A673 (cell line): ENCODE measurements around the gene CD79A. TPM values are rescaled to one million over a fixed set of nuclear protein-coding genes. Genes with fewer than 3 reads are reported as not detected.

ENCODE experiments used
- BruUV-seq: library from RNA; stranded (reverse); fragments of 400-500 nt; replicated peaks from 2 replicates; lab custom pipeline; 2021; lab: Mats Ljungman, UMichigan
- CTCF ChIA-PET: fragments of 300-600 bp; sonication (Branson Sonifier 250); formaldehyde crosslinking; loops from one replicate; lab custom pipeline; 2022; ENCODE audit warnings: antibody characterized with exemption; lab: Charles Lee
- POLR2A ChIA-PET: fragments of 300-600 bp; sonication (Branson Sonifier 250); formaldehyde crosslinking; loops from one replicate; lab custom pipeline; 2022; ENCODE audit warnings: antibody characterized with exemption; ENCODE audit not compliant: low non-redundant PET; lab: Charles Lee
- DNase-seq: peaks from one replicate; pipeline ENCODE4 v3.0.0-alpha.2; 2015; ENCODE audit warnings: low spot score
- H3K27ac ChIP-seq: fragments of 200-600 bp; sonication (generic); 2 replicates; pipeline ENCODE4 v1.5.1; 2016; ENCODE audit warnings: mixed run types, low read depth, mild to moderate bottlenecking, mixed read lengths, antibody characterized with exemption, low read length; ENCODE audit not compliant: poor library complexity, severe bottlenecking
- H3K27me3 ChIP-seq: fragments of 200-600 bp; sonication (generic); replicated peaks from 2 replicates; pipeline ENCODE4 v1.6.1; 2017; ENCODE audit warnings: mixed run types, low read depth, mild to moderate bottlenecking, mixed read lengths, antibody characterized with exemption, low read length; ENCODE audit not compliant: insufficient read depth, poor library complexity
- H3K36me3 ChIP-seq: fragments of 200-600 bp; sonication (generic); 2 replicates; pipeline ENCODE4 v1.6.1; 2016; ENCODE audit warnings: mixed run types, mild to moderate bottlenecking, mixed read lengths, antibody characterized with exemption, low read length; ENCODE audit not compliant: insufficient read depth, poor library complexity, severe bottlenecking
- H3K4me1 ChIP-seq: fragments of 200-600 bp; sonication (generic); 2 replicates; pipeline ENCODE4 v1.6.1; 2017; ENCODE audit warnings: mixed run types, mild to moderate bottlenecking, mixed read lengths, antibody characterized with exemption, low read length; ENCODE audit not compliant: insufficient read depth, poor library complexity, severe bottlenecking
- H3K4me3 ChIP-seq: fragments of 200-600 bp; sonication (generic); 2 replicates; pipeline ENCODE4 v1.5.1; 2016; ENCODE audit warnings: low read depth, mixed run types, mild to moderate bottlenecking, mixed read lengths, low read length; ENCODE audit not compliant: poor library complexity, severe bottlenecking
- H3K9me3 ChIP-seq: fragments of 200-600 bp; sonication (generic); 2 replicates; pipeline ENCODE4 v1.6.1; 2016; ENCODE audit warnings: mixed run types, low read depth, mild to moderate bottlenecking, mixed read lengths, antibody characterized with exemption, low read length; ENCODE audit not compliant: poor library complexity, severe bottlenecking
- CTCF ChIP-seq: fragments of 300-800, 200-600 bp; sonication (generic); conservative IDR thresholded peaks from 2 replicates; pipeline ENCODE4 v1.5.1; 2017; ENCODE audit warnings: low read depth, mild to moderate bottlenecking, antibody characterized with exemption, low read length, moderate library complexity, mixed read lengths
- EZH2 ChIP-seq: fragments of 200-600 bp; sonication (generic); IDR thresholded peaks from 2 replicates; pipeline ENCODE4 v1.6.1; 2017; ENCODE audit warnings: borderline replicate concordance, low read depth, mild to moderate bottlenecking, mixed read lengths, antibody characterized with exemption, low read length; ENCODE audit not compliant: poor library complexity, severe bottlenecking
- intact Hi-C: fragments of 100-400 bp; cut with micrococcal nuclease; formaldehyde crosslinking; loops from one replicate; pipeline ENCODE4 v1.10.0; 2022; ENCODE audit not compliant: unreplicated experiment
- total RNA-seq: library from RNA; stranded (reverse); gene quantifications from 2 replicates; pipeline ENCODE4 v1.2.3, GENCODE V29; 2021

CD79A gene
- total RNA-seq, 1 experiment from 2014 or later = 17.8 TPM

GRCh38 chr19:41915021-41915775, 38.1 kb downstream of the CD79A start:
- Histone ChIP-seq H3K27ac (no peak overlapping the region), H3K36me3 (no peaks in the 10 kb centered on the region), H3K27me3 (peaks cover 46% of the 10 kb centered on the region), H3K9me3 (no peaks in the 10 kb centered on the region), H3K4me3 (peak overlapping the region; percentile 17), H3K4me1 (no peaks in the 10 kb centered on the region)
- no peak for DNase-seq
- CTCF ChIA-PET = no interaction called here
- BruUV-seq = no TSS peak
- POLR2A ChIA-PET = no interaction called here
- intact Hi-C loops = no loop called here
- TF ChIP-seq EZH2 (peak; percentile 65), CTCF (no peak)

GRCh38 chr19:41915776-41916414, 38.8 kb downstream of the CD79A start:
- ChIA-PET CTCF (no interaction called here), POLR2A (no interaction called here)
- BruUV-seq = no TSS peak
- Histone ChIP-seq H3K9me3 (no peaks in the 10 kb centered on the region), H3K36me3 (no peaks in the 10 kb centered on the region), H3K4me3 (no peak overlapping the region), H3K27me3 (peaks cover 46% of the 10 kb centered on the region), H3K27ac (no peak overlapping the region), H3K4me1 (no peaks in the 10 kb centered on the region)
- TF ChIP-seq EZH2 = peak; percentile 2
- TF ChIP-seq CTCF = no peak
- DNase-seq = no peak
- intact Hi-C loops = no loop called here

GRCh38 chr19:41917676-41918075, 40.6 kb downstream of the CD79A start:
- ChIA-PET CTCF (no interaction called here), POLR2A (interaction anchor here (0.6 kb wide), 1 partner anchor 198 kb away, joined by 4 read pairs; no protein-coding TSS in a partner anchor)
- no peak overlapping the region for H3K4me3 ChIP-seq
- peaks cover 34% of the 10 kb centered on the region for H3K27me3 ChIP-seq
- no peak overlapping the region for H3K27ac ChIP-seq
- no peaks in the 10 kb centered on the region for H3K9me3 ChIP-seq
- H3K36me3 ChIP-seq = no peaks in the 10 kb centered on the region
- BruUV-seq = no TSS peak
- intact Hi-C loops = no loop called here
- no peak for DNase-seq
- peaks cover 4% of the 10 kb centered on the region for H3K4me1 ChIP-seq
- no peak for TF ChIP-seq EZH2
- no peak for TF ChIP-seq CTCF
